ENCODE measurements around the gene APOL3.

- TF ChIP-seq CTCF (IDR thresholded peaks at IDR 0.05) (no peak), POLR2A (IDR thresholded peaks at IDR 0.05) (no peak)
These were observed 4.6 kb upstream of the APOL3 start for GRCh38 chr22:36165141-36165540.

All from uterus (tissue), 2 donors.